HCT116 (cell line): ENCODE results near the gene RALB. TPM values are rescaled to one million over a fixed set of nuclear protein-coding genes. Genes with fewer than 3 reads are reported as not detected.

Source experiments
- ATAC-seq: fragments of 200-7000 bp; cut with Tn5 transposase; 2 replicates; pipeline ENCODE4 v1.9.1; 2020; ENCODE audit warnings: mild to moderate bottlenecking, moderate library complexity
- BruUV-seq: library from RNA; stranded (reverse); fragments of 400-500 nt; replicated peaks from 2 replicates; lab custom pipeline; 2021; lab: Mats Ljungman, UMichigan
- CTCF ChIA-PET: fragments of 300-600 bp; sonication (Branson Sonifier 250); formaldehyde crosslinking; loops from one replicate; lab custom pipeline; 2021; ENCODE audit warnings: antibody characterized with exemption; lab: Charles Lee
- POLR2A ChIA-PET: fragments of 300-600, 350-600 bp; sonication (Branson Sonifier 250); formaldehyde crosslinking; loops from one replicate; lab custom pipeline; 2021; ENCODE audit warnings: antibody characterized with exemption; lab: Charles Lee
- RAD21 ChIA-PET, 2 experiments: fragments of 300-600 bp; sonication (Branson Sonifier 250); formaldehyde crosslinking; loops; one replicate each; lab custom pipeline; 2023; ENCODE audit warnings: low total read pairs in 2 of 2; ENCODE audit not compliant: uncharacterized antibody in 2 of 2, unreplicated experiment in 2 of 2, low non-redundant PET in 1 of 2; lab: Charles Lee
- DNase-seq: peaks from one replicate; pipeline ENCODE4 v3.0.0-alpha.2; 2010; ENCODE audit warnings: low read depth, low spot score
- H2AFZ ChIP-seq: fragments of 200-600 bp; shearing (Covaris generic), sonication (generic); 2 replicates; pipeline ENCODE4 v1.6.1; 2017; ENCODE audit warnings: low read depth, mixed run types, mixed read lengths, antibody characterized with exemption, low read length; ENCODE audit not compliant: poor library complexity, severe bottlenecking
- H3K27ac ChIP-seq: 2 replicates; pipeline ENCODE4 v1.5.1; 2012; ENCODE audit warnings: low read depth, low read length
- H3K27me3 ChIP-seq: fragments of 200-600 bp; sonication (generic); 2 replicates; pipeline ENCODE4 v1.6.1; 2016; ENCODE audit warnings: mixed run types, low read length, mixed read lengths; ENCODE audit not compliant: insufficient read depth
- H3K36me3 ChIP-seq, 2 experiments: fragments of 200-500 bp in 1 of 2; fragments of 200-600 bp in 1 of 2; sonication (Bioruptor generic) in 1 of 2; sonication (generic) in 1 of 2; 2 replicates each; pipeline versions ENCODE4 v1.5.1 to v1.6.1; 2014 to 2016; ENCODE audit warnings: low read length in 2 of 2, inconsistent platforms in 1 of 2, mixed read lengths in 1 of 2, mixed run types in 1 of 2; ENCODE audit not compliant: insufficient read depth in 2 of 2, control insufficient read depth in 1 of 2
- H3K4me1 ChIP-seq, 2 experiments: fragments of 200-600 bp in 1 of 2; sonication (generic) in 1 of 2; 2 replicates each; pipeline versions ENCODE4 v1.5.1 to v1.6.1; 2012 to 2017; ENCODE audit warnings: low read length in 2 of 2, inconsistent platforms in 1 of 2, mild to moderate bottlenecking in 1 of 2, mixed read lengths in 1 of 2, mixed run types in 1 of 2, moderate library complexity in 1 of 2; ENCODE audit not compliant: insufficient read depth in 2 of 2, control insufficient read depth in 1 of 2
- H3K4me2 ChIP-seq: fragments of 200-600 bp; sonication (generic); 2 replicates; pipeline ENCODE4 v1.6.1; 2017; ENCODE audit warnings: mixed run types, low read length, mixed read lengths
- H3K4me3 ChIP-seq, 2 experiments: fragments of 200-600 bp in 1 of 2; sonication (generic) in 1 of 2; replicated peaks in 1 of 2; 2 replicates each; pipeline ENCODE4 v1.5.1; 2011 to 2016; ENCODE audit warnings: low read length in 2 of 2, control low read depth in 1 of 2, low read depth in 1 of 2, mild to moderate bottlenecking in 1 of 2, mixed read lengths in 1 of 2, mixed run types in 1 of 2
- H3K79me2 ChIP-seq: fragments of 200-600 bp; sonication (generic); 2 replicates; pipeline ENCODE4 v1.6.1; 2017; ENCODE audit warnings: mild to moderate bottlenecking, mixed run types, low read length, moderate library complexity, mixed read lengths; ENCODE audit not compliant: insufficient read depth
- H3K9ac ChIP-seq: fragments of 200-600 bp; sonication (generic); 2 replicates; pipeline ENCODE4 v1.6.1; 2016; ENCODE audit warnings: low read length, mixed read lengths
- H3K9me2 ChIP-seq: fragments of 200-600 bp; sonication (generic), shearing (Covaris generic); 2 replicates; pipeline ENCODE4 v1.6.1; 2017; ENCODE audit warnings: mixed run types, mild to moderate bottlenecking, moderate library complexity; ENCODE audit not compliant: insufficient read depth
- H3K9me3 ChIP-seq, 2 experiments: fragments of 200-500 bp in 1 of 2; fragments of 200-600 bp in 1 of 2; sonication (Bioruptor generic) in 1 of 2; sonication (generic) in 1 of 2; 2 replicates each; pipeline ENCODE4 v1.6.1; 2014 to 2017; ENCODE audit warnings: low read length in 2 of 2, mixed read lengths in 2 of 2, inconsistent platforms in 1 of 2, low read depth in 1 of 2, mild to moderate bottlenecking in 1 of 2, mixed run types in 1 of 2, moderate library complexity in 1 of 2; ENCODE audit not compliant: control insufficient read depth in 1 of 2, insufficient read depth in 1 of 2
- H4K20me1 ChIP-seq: fragments of 200-600 bp; sonication (generic), shearing (Covaris generic); 2 replicates; pipeline ENCODE4 v1.6.1; 2017; ENCODE audit warnings: mixed run types, mild to moderate bottlenecking, moderate library complexity; ENCODE audit not compliant: insufficient read depth
- ATF3 ChIP-seq: IDR thresholded peaks from 2 replicates; pipeline ENCODE4 v1.6.1; 2012
- EGR1 ChIP-seq: IDR thresholded peaks from 2 replicates; pipeline ENCODE4 v1.6.1; 2012; ENCODE audit warnings: low read depth
- ELF1 ChIP-seq: IDR thresholded peaks from 2 replicates; pipeline ENCODE4 v1.6.1; 2012; ENCODE audit warnings: low read depth, borderline replicate concordance
- EZH2 ChIP-seq: fragments of 200-600 bp; sonication (generic); IDR thresholded peaks from 2 replicates; pipeline ENCODE4 v1.6.1; 2017; ENCODE audit warnings: antibody characterized with exemption, mixed run types
- FOSL1 ChIP-seq: IDR thresholded peaks from 2 replicates; pipeline ENCODE4 v1.6.1; 2012; ENCODE audit warnings: low read depth
- JUND ChIP-seq: IDR thresholded peaks from 2 replicates; pipeline ENCODE4 v1.6.1; 2012
- POLR2A ChIP-seq: IDR thresholded peaks from 2 replicates; pipeline ENCODE4 v1.7.0; 2011; ENCODE audit warnings: borderline replicate concordance; ENCODE audit not compliant: insufficient read depth, insufficient read length; ENCODE audit errors: extremely low read depth
- REST ChIP-seq: IDR thresholded peaks from 2 replicates; pipeline ENCODE4 v1.6.1; 2012; ENCODE audit warnings: low read depth
- SP1 ChIP-seq: IDR thresholded peaks from 2 replicates; pipeline ENCODE4 v1.6.1; 2012; ENCODE audit warnings: low read depth
- YY1 ChIP-seq: IDR thresholded peaks from 2 replicates; pipeline ENCODE4 v1.6.1; 2011; ENCODE audit warnings: low read length, low read depth, moderate library complexity, mild to moderate bottlenecking; ENCODE audit not compliant: insufficient replicate concordance; ENCODE audit errors: extremely low read depth
- intact Hi-C: fragments of 100-400 bp; cut with micrococcal nuclease; formaldehyde crosslinking; loops from 2 replicates; pipeline ENCODE4 v1.10.0; 2022
- total RNA-seq: library from RNA; stranded (reverse); gene quantifications from one replicate; pipeline ENCODE4 v1.2.1, GENCODE V29; 2021; ENCODE audit not compliant: unreplicated experiment

Gene RALB
- total RNA-seq, 1 experiment from 2014 or later = 42.8 TPM

GRCh38 chr2:120290737-120291136 lies 38.1 kb downstream of the RALB start (continued):
- TF ChIP-seq ATF3 (no peak), ELF1 (no peak), JUND (no peak), POLR2A (no peak), EGR1 (no peak), FOSL1 (no peak), EZH2 (no peak), REST (no peak), YY1 (no peak)

GRCh38 chr2:120291401-120292311 lies 39.0 kb downstream of the RALB start:
- TF ChIP-seq ATF3 = no peak
- TF ChIP-seq SP1 = peak; percentile 44
- peak; percentile 10 for DNase-seq
- ChIA-PET CTCF (no interaction called here), RAD21 (interaction anchor here in 1 of 2 experiments (0.6 kb wide), 1 partner anchor 794 kb away, joined by 8 read pairs; no protein-coding TSS in a partner anchor), POLR2A (no interaction called here)
- Histone ChIP-seq H2AFZ (no peak overlapping the region), H3K27ac (no peak overlapping the region), H3K4me3 (no peak overlapping the region), H3K9me3 (no peaks in the 10 kb centered on the region), H3K4me1 (peaks cover 12 to 34% of the 10 kb centered on the region in 2 experiments), H4K20me1 (no peaks in the 10 kb centered on the region), H3K27me3 (no peaks in the 10 kb centered on the region), H3K36me3 (peaks cover 0 to 11% of the 10 kb centered on the region in 2 experiments; a peak in 2 of 4 replicates), H3K9me2 (no peaks in the 10 kb centered on the region), H3K9ac (peak overlapping the region; percentile 22; the same call in 1 of the 2 replicates), H3K4me2 (peak overlapping the region; percentile 22), H3K79me2 (no peaks in the 10 kb centered on the region)
- no peak for ATAC-seq
- intact Hi-C loops = no loop called here
- no TSS peak for BruUV-seq
